ENCODE measurements around the gene DLG2. TPM values are rescaled to one million over a fixed set of nuclear protein-coding genes. Genes with fewer than 3 reads are reported as not detected.

The DLG2 gene
- total RNA-seq, 1 donor from 2014 or later, result 0.26 TPM

DNA sequence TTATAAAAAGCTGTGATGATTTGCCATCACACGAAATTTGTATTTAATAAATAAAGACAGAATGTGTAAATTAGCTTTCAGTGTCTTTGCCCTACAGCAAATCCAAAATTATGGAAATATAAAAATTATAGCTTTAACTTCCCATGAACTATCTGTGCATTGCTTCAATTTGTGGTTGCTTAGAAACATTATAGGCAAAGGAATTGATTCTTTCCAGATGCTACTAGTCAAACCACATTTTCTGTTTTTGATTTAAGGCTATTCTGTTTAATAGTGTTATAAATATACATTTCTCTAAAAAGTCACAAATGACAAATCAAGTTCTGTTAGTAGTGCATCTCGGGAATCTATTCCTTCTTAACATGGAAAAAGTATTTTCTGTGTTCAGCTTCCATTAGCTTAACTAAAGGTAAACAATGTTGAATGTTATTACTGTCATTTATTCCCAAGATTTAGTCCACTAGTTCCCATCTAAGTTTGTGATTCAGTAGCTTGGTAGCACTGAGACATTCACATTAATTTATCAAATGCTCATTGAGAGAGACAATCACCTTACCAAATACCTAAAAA lies 1254.7 kb downstream of the DLG2 start:
- Histone ChIP-seq H3K4me3 (ENCODE audit: low read depth, low read length) (no peak overlapping the region), H3K36me3 (ENCODE audit: control insufficient read depth, insufficient read depth, low read length) (no peaks in the 10 kb centered on the region), H3K27me3 (ENCODE audit: control insufficient read depth, insufficient read depth, low read length) (no peaks in the 10 kb centered on the region)
- DNase-seq (ENCODE audit: low read depth) (no peak), FAIRE-seq (no peak)
- TF ChIP-seq, protein P1, sequence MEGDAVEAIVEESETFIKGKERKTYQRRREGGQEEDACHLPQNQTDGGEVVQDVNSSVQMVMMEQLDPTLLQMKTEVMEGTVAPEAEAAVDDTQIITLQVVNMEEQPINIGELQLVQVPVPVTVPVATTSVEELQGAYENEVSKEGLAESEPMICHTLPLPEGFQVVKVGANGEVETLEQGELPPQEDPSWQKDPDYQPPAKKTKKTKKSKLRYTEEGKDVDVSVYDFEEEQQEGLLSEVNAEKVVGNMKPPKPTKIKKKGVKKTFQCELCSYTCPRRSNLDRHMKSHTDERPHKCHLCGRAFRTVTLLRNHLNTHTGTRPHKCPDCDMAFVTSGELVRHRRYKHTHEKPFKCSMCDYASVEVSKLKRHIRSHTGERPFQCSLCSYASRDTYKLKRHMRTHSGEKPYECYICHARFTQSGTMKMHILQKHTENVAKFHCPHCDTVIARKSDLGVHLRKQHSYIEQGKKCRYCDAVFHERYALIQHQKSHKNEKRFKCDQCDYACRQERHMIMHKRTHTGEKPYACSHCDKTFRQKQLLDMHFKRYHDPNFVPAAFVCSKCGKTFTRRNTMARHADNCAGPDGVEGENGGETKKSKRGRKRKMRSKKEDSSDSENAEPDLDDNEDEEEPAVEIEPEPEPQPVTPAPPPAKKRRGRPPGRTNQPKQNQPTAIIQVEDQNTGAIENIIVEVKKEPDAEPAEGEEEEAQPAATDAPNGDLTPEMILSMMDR (IDR thresholded peaks at IDR 0.05; ENCODE audit: insufficient read depth, low read length, severe bottlenecking), result no peak

DNA sequence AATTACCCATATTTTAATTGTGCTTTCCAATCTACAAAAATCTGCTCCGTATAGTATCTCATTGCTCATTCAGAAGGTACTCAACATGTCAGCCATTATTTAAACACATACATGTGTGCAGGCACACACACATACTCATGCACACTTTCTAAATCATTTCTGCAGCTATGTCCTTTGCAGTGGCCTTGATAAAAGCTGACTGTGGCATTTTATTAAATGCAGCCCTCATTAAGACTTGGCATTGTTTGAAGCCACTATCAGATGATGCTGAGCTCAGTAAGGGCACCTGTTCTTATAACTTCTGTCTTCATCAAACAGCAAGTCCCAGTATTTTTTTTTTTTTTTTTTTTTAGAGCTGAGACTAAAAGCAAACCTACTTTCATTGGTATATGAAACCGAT lies 1269.1 kb downstream of the DLG2 start:
- DNase-seq (ENCODE audit: low read depth) (no peak), FAIRE-seq (no peak)
- TF ChIP-seq, protein P1 (IDR thresholded peaks at IDR 0.05; ENCODE audit: insufficient read depth, low read length, severe bottlenecking), result no peak
- Histone ChIP-seq H3K27me3 (ENCODE audit: control insufficient read depth, insufficient read depth, low read length) (no peaks in the 10 kb centered on the region), H3K36me3 (ENCODE audit: control insufficient read depth, insufficient read depth, low read length) (no peaks in the 10 kb centered on the region), H3K4me3 (ENCODE audit: low read depth, low read length) (no peak overlapping the region)

DNA sequence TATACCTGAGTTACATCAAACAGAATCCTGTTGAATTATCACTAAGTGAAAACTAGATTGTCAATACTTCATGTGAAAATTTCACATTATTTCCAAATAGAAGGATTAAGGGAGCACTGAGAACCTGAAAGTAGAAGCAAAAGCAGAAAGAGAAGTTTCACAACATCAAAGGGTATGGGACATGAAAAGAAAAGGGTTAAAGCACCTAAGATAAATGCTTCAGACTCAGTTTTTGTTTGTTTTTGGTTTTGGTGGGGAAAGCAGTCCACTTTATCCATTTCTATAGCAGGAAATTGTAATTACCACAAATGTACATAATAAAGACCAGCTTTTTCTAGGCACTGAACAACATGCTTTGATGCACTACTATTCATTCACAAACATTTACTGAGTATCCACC lies 1271.2 kb downstream of the DLG2 start:
- H3K27me3 ChIP-seq (ENCODE audit: control insufficient read depth, insufficient read depth, low read length), result no peaks in the 10 kb centered on the region
- FAIRE-seq, result no peak

DNA sequence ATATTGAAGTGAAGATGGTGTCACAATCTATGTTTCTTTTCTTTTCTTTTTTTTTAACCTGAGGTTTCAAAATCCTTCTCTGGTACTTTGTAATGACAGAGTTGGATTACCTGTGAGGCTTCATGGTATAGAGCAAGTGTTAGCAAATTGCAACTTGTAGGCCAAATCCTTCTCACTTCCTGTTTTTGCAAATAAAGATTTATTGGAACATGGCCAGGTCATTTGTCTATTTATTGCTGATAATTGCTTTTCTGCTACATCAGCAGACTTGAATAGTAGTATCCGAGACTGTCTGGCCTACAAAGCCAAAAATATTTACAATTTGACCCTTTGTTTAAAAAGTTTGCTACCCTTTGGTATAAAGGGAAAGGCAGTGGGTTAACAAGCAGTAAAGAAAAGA lies 1281.5 kb downstream of the DLG2 start:
- no peaks in the 10 kb centered on the region for H3K27me3 ChIP-seq (ENCODE audit: control insufficient read depth, insufficient read depth, low read length)
- no peak overlapping the region for H3K4me3 ChIP-seq (ENCODE audit: low read depth, low read length)
- TF ChIP-seq, protein P1 (IDR thresholded peaks at IDR 0.05; ENCODE audit: insufficient read depth, low read length, severe bottlenecking), result no peak
- H3K36me3 ChIP-seq (ENCODE audit: control insufficient read depth, insufficient read depth, low read length), result no peaks in the 10 kb centered on the region
- no peak for FAIRE-seq
- DNase-seq (ENCODE audit: low read depth), result no peak

More for the DNA sequence above, 1271.2 kb downstream of the DLG2 start:
- DNase-seq (ENCODE audit: low read depth), result no peak
- H3K36me3 ChIP-seq (ENCODE audit: control insufficient read depth, insufficient read depth, low read length), result no peaks in the 10 kb centered on the region
- H3K4me3 ChIP-seq (ENCODE audit: low read depth, low read length), result no peak overlapping the region
- TF ChIP-seq, protein P1 (IDR thresholded peaks at IDR 0.05; ENCODE audit: insufficient read depth, low read length, severe bottlenecking), result no peak

DNA sequence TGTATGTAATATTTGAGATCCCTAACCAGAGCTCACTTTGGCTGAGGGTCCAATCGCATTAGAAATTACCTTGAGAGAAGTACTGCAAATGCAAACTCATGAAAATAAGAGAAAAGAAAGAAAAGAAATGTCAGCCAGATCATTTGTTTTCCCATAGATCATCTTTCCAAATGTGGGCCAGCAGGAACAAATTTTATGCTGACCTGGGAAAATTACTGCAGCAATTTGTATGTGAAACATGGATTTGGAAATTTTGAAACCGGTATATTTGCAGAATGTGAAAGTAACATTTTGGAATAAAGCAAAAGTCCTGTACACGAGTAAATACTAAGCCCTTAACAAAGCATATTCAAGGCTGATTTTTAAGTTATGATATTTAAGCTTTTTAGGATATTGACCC lies 1282.1 kb downstream of the DLG2 start:
- Histone ChIP-seq H3K4me3 (ENCODE audit: low read depth, low read length) (no peak overlapping the region), H3K27me3 (ENCODE audit: control insufficient read depth, insufficient read depth, low read length) (no peaks in the 10 kb centered on the region), H3K36me3 (ENCODE audit: control insufficient read depth, insufficient read depth, low read length) (no peaks in the 10 kb centered on the region)
- no peak for DNase-seq (ENCODE audit: low read depth)
- FAIRE-seq, result no peak
- TF ChIP-seq, protein P1 (IDR thresholded peaks at IDR 0.05; ENCODE audit: insufficient read depth, low read length, severe bottlenecking), result no peak

DNA sequence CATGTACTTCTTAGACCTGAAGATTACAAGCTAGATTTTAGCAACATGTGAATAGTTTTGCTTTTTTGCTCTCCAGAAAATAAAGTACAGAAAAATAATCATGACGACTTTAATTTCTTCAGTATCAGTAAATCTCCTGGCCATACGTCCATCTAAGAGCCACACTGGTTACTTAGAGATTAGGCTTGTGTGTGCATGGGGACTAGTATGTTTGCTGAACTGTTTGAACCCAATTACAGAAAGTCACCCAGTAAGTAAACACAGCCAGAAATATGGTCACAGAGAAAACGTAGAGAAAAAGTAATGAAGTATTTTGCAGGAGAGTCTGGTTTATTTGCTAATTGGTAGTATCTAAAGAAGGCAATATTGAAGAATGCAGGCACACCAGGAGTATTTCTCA lies 1287.3 kb downstream of the DLG2 start:
- H3K4me3 ChIP-seq (ENCODE audit: low read depth, low read length), result no peak overlapping the region
- TF ChIP-seq, protein P1 (IDR thresholded peaks at IDR 0.05; ENCODE audit: insufficient read depth, low read length, severe bottlenecking), result no peak
- no peaks in the 10 kb centered on the region for H3K36me3 ChIP-seq (ENCODE audit: control insufficient read depth, insufficient read depth, low read length)
- DNase-seq (ENCODE audit: low read depth) (no peak), FAIRE-seq (no peak)
- no peaks in the 10 kb centered on the region for H3K27me3 ChIP-seq (ENCODE audit: control insufficient read depth, insufficient read depth, low read length)

All from bronchial epithelial cell (primary cell).